Tibial nerve (tissue), 3 donors: ENCODE measurements around the gene ABHD16B.

Source experiments
- POLR2A ChIP-seq, 2 donors: fragments of 450-650 bp; IDR thresholded peaks; one replicate each; pipeline ENCODE4 v1.6.1; 2017; ENCODE audit warnings: antibody characterized with exemption in 2 of 2, mild to moderate bottlenecking in 2 of 2, moderate library complexity in 2 of 2
- TF ChIP-seq, protein P1 (sequence below), 5 experiments: fragments of 200-600 bp in 3 of 5; fragments of 450-650 bp in 2 of 5; sonication (generic) in 3 of 5; IDR thresholded peaks; one replicate each; pipeline ENCODE4 v1.5.1; 2016 to 2019; ENCODE audit warnings: antibody characterized with exemption in 5 of 5, mild to moderate bottlenecking in 3 of 5, moderate library complexity in 2 of 5

GRCh38 chr20:63882257-63883200 is 21.2 kb downstream of the ABHD16B start:
- TF ChIP-seq, protein P1, sequence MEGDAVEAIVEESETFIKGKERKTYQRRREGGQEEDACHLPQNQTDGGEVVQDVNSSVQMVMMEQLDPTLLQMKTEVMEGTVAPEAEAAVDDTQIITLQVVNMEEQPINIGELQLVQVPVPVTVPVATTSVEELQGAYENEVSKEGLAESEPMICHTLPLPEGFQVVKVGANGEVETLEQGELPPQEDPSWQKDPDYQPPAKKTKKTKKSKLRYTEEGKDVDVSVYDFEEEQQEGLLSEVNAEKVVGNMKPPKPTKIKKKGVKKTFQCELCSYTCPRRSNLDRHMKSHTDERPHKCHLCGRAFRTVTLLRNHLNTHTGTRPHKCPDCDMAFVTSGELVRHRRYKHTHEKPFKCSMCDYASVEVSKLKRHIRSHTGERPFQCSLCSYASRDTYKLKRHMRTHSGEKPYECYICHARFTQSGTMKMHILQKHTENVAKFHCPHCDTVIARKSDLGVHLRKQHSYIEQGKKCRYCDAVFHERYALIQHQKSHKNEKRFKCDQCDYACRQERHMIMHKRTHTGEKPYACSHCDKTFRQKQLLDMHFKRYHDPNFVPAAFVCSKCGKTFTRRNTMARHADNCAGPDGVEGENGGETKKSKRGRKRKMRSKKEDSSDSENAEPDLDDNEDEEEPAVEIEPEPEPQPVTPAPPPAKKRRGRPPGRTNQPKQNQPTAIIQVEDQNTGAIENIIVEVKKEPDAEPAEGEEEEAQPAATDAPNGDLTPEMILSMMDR (IDR thresholded peaks at IDR 0.05), result no peak
- no peak for TF ChIP-seq POLR2A (IDR thresholded peaks at IDR 0.05)
